GM19395 (cell line): Measurements from ENCODE around the gene DEFB125.
"Not testable (repeated sequence)": the region's sequence is repeated elsewhere in the genome, so short reads cannot be mapped to it uniquely, and the experiment has no call there.

Experiments
- ATAC-seq: cut with Tn5 transposase; IDR thresholded peaks from one replicate; pipeline ENCODE4 v1.9.1; 2021; ENCODE audit warnings: mild to moderate bottlenecking, moderate library complexity; ENCODE audit not compliant: unreplicated experiment

DEFB125 gene, protein sequence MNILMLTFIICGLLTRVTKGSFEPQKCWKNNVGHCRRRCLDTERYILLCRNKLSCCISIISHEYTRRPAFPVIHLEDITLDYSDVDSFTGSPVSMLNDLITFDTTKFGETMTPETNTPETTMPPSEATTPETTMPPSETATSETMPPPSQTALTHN

DNA sequence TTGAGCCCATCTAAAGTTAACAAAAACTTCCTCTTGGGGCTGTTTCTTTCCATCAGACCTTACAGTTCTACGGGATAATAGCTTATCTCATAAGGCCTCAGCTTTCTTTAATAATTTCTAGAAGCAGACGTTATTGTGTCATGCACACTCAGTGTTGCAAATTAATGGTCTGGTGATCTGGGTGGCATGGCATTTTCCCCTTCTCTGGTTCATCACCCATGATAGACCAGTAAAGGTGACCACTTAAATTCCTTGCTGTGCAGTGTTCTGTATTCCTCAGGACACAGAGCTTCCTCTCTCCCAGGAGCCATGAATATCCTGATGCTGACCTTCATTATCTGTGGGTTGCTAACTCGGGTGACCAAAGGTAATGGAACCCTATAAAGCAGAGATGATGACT, at the start of gene DEFB125:
Gene DEFB125 (plus strand): TSS at position 272 of the 400 bp plus-strand sequence. CDS start 38 bp downstream, at position 310.
- no peak for ATAC-seq

DNA sequence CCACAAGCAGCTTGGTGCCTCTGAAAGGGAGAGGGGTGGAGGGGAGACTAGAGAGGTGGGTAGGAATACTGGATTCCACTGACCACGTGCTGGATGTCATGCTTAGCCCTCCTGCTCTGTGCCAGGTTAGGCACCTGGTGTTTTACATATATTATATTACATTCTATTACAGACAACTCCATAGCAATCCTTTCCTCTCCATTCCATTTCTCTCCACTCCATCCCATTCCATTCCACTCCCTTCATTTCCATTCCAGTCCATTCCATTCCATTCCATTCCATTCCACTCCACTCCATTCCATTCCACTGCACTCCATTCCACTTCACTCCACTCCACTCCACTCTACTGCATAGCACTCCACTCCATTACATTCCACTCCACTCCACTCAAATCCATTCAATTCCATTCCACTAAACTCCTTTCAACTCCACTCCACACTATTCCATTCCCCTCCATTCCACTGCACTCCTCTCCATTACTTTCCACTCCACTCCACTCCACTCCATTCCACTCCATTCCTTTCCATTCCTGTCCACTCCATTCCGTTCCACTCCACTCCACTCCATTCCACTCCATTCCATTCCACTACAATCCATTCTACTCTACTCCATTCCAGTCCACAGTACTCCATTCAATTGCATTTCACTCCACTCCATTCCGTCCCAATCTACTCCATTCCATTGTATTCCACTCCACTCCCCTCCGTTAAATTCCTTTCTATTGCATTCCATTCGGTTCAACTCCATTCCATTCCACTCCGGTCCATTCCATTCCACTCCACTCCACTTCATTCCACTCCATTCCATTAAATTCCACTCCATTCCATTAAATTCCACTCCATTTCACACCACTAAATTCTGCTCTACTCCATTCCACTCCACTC, 27.2 kb upstream of the DEFB125 start:
- no peak for ATAC-seq

DNA sequence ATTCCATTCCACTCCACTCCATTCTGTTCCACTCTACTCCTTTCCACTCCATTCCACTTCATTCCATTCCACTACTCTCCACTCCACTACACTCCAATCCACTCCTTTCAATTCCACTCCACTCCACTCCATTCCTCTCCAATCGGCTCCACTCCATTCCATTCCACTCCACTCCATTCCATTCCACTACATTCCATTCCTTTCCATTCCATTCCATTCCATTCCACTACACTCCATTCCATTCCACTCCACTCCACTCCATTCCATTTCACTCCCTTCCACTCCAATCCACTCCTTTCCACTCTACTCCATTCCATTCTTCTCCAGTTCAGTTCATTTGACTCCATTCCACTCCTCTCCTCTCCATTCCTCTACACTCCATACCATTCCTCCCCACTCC, 26.2 kb upstream of the DEFB125 start:
- ATAC-seq = no peak

DNA sequence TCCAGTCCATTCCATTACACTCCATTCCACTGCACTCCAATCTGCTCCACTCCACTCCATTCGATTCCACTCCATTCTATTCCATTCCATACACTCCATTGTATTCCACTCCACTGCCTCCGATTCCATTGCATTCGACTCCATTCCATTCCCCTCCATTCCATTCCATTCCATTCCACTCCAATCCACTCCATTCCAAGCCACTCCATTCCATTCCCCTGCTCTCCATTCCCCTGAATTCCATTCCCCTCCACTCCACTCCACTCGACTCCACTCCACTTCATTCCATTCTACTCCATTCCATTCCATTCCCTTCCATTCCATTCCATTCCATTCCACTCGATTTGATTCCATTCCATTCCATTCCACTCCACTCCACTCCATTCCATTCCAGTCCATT, 25.7 kb upstream of the DEFB125 start:
- no peak for ATAC-seq

DNA sequence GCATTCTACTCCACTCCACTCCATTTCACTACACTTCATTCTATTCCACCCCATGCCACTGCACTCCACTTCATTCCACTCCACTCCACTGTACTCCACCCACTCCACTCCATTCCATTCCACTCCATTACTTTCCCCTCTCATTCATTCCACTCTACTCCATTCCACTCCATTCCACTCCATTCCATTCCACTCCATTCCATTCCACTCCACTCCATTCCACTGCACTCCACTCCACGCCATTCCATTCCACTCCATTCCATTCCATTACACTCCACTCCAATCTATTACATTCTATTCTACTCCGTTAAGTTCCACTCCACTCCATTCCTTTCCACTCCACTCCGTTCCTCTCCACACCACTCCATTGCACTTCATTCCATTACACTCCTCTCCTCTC, 25.0 kb upstream of the DEFB125 start:
- ATAC-seq = no peak

DNA sequence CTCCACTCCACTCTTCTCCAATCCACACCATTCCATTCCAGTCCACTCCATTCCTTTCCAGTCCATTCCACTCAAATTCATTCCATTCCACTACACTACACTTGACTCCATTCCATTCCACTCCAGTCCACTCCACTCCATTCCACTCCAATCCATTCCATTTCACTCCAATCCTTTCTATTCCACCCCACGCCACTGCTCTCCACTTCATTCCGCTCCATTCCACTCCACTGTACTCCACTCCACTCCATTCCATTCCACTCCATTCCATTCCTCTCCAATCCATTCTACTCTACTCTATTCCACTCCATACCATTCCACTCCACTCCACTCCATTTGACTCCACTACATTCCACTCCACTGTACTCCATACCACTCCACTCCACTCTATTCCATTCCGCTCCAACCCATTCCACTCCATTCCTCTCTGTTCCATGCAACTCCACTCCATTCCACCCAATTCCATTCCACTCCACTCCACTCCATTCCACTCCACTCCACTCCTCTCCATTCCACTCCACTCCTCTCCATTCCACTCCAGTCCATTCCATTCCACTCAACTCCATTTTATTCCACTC, 23.4 kb upstream of the DEFB125 start:
- ATAC-seq = no peak

DNA sequence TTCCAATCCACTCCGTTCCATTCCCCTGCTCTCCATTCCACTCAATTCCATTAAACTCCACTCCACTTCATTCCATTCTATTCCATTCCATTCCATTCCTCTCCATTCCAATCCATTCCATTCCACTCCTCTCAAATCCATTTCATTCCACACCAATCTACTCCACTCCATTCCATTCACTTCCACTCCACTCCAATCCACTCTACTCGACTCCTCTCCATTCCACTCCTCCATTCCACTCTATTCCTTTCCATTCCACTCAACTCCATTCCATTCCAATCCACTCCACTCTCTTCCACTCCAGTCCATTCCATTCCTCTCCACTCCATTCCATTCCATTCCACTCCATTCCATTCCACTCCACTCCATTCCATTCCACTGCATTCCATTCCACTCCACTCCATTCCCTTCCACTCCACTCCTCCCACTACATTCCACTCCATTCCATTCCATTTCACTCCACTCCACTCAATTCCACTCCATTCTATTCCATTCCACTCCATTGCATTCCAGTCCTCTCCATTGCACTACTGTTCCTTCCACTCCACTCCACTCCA, 22.6 kb upstream of the DEFB125 start:
- ATAC-seq = no peak

DNA sequence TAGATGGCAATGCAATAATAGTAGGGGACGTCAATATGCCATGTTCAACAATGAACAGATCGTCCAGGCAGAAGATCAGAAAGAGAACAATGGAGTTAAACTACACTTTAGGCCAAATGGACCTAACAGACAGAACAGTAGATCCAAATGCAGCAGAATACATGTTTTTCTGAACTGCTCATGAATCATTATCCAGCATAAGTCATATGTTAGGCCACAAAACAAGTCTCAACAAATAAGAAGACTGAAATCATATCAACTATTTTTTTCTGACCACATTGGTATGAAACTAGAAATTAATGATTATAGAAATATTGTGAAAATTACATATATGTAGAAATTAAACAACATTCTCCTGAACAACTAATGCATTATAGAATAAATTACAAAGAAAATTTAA, 10.2 kb upstream of the DEFB125 start:
- no peak for ATAC-seq

DNA sequence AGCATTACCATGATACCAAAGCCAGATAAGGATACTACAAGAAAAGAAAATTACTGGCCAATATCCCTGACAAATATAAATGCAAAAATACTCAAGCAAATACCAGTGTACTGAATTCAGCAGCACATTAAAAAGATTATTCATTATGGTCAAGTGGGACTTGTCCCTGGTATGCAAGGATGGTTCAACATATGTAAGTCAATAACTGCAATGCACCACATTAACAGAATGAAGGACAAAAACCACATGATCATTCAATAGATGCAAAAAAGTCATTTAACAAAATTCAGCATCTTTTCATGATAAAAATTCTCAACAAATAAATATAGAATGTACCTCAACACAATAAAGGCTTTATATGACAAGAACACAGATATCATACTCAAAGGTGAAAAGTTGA, 9.1 kb upstream of the DEFB125 start:
- ATAC-seq = no peak

DNA sequence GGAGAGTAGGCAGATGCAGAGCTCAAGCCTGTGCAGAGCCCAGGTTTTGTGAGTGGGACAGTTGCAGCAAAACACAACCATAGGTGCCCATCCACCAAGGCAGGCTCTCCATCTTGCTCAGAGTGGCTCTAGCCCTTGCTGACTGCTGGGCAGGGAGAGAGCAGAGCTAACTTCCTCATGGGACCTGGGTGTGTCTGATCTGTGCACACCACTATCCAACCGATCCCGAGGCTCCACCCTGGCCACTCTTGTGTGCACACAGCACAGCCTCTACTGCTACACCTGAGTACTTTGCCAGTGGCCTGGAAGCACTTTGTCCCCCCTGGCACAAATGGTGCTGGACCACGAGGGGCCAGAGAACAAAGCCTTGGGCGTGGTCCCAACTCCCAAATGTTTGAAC, 7.9 kb upstream of the DEFB125 start:
- ATAC-seq = no peak

DNA sequence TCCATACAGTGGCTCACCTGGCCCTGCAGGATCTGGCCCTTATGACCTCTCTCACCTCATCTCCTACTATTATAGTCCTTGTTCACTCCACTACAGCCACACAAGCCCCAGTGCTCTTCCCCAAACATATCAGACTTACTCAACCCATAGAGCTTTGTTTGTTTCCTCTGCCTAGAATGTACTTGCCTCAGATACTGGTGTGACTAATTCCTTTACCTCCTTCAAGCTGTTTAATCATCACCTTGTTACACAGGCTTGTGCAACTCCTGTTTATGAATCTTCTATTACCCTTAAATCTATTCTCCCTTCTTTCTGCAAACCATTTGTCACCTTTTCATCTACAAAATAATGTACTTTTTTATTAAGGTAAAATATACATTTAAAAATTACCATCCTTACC, 3.2 kb downstream of the DEFB125 start:
- ATAC-seq = no peak

DNA sequence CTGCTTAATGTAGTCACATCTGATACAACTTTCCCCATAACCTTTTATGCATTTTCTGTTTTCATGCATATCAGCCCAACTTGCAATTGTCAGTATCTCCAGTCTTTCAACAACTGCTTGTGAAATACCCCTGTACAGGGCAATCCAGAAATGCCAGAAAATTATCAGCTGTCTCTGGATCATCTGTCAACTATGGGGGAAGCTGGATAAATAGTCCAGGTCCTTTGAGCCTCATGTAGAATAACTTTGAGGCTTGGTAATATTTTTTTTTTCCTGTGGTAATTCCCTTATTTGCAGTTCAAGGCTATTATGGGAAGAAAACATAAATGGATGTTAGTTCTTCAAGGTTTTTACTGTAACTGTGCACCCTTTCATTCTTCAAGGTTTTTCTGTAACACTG, 6.2 kb downstream of the DEFB125 start:
- ATAC-seq = no peak

DNA sequence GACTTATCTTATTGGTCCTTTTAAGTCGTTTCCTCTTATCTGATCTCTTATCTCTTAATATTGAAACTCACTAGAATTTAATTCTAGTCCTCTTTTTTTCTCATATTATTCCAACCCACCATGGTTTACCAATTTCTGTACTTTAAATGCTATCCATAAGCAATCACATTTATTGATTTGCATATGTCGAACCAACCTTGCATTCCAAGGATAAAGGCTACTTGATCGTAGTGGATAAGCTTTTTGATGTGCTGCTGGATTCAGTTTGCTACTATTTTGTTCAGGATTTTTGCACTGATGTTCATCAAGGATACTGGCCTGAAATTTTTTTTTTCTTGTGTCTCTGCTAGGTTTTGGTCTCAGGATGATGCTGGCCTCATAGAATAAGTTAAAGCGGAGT, 7.7 kb downstream of the DEFB125 start:
- ATAC-seq = no peak

DNA sequence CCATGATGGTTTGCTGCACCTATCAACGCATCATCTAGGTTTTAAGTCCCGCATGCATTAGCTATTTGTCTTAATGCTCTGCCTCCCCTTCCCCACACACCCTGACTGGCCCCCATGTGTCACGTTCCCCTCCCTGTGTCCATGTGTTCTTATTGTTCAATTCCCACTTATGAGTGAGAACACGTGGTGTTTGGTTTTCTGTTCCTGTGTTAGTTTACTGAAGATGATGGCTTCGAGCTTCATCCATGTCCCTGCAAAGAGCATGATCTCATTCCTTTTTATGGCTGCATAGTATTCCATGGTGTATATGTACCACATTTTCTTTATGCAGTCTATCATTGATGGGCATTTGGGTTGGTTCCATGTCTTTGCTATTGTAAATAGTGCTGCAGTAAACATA, 10.2 kb downstream of the DEFB125 start:
- ATAC-seq = not testable (repeated sequence)

DNA sequence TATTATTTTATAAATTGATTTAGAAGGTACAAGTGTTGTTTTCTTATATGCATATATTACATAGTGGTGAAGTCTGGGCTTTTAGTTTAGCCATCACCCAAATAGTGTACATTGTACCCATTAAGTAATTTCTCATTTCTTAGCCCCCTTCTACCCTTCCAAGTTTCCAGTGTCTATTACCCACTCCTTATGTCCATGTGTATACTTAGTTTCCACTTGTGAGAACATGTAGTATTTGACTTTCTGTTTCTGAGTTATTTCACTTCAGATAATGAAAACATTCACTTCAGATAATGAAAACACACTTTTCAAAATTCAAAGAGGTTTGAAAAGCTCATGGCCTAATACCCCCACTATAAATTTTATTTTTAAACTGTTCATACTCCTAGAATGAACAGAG, 14.5 kb downstream of the DEFB125 start:
- no peak for ATAC-seq

DNA sequence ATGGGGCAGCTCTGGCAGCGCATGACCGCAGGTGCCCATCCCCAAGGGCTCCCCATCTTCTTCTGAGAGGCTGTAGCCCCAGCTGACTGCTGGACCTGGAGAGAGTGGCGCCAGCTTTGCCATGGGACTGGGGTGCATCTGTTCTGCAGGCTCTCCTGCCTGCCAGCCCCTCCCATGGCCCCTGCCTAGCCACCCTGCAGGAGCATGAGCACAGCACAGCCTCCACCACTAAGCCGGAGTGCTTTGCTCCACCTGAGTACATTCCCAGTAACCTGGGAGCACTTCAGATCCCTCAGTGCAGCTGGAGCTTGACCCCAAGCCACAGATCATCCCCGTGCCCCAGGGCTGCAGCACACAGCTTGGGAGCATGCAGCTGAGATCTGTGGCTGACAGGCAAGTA, 16.0 kb downstream of the DEFB125 start:
- no peak for ATAC-seq

DNA sequence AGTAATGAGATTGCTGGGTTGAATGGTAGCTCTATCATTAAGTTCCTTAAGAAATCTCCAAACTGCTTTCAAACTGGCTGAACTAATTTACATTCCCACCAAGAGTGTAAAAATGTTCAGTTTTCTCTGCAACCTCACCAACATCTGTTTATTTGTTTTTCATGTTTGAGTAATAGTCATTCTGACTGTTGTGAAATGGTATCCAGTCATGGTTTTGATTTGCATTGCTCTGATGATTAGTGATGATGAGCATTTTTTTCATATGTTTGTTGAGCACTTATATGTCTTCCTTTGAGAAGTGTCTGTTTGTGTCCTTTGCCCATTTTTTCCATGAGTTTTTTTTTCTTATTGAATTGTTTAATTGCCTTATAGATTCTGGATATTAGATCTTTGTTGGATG, 24.9 kb downstream of the DEFB125 start:
- no peak for ATAC-seq

DNA sequence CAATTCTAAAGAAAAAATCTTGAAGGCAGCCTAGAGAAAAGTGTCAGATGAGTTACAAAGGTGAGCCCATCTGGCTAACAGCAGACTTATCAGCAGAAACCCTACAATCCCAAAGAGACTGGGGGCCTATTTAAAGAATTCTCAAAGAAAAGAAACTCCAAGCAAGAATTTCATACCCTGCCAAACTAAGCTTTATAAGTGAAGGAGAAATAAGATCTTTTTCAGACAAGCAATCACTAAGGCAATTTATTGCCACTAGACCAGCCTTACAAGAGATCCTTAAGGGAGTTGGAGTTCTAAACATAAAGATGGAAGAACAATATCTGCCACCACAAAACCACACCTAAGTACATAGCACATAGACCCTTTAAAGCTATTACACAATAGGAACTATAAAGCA, 30.0 kb downstream of the DEFB125 start:
- no peak for ATAC-seq

DNA sequence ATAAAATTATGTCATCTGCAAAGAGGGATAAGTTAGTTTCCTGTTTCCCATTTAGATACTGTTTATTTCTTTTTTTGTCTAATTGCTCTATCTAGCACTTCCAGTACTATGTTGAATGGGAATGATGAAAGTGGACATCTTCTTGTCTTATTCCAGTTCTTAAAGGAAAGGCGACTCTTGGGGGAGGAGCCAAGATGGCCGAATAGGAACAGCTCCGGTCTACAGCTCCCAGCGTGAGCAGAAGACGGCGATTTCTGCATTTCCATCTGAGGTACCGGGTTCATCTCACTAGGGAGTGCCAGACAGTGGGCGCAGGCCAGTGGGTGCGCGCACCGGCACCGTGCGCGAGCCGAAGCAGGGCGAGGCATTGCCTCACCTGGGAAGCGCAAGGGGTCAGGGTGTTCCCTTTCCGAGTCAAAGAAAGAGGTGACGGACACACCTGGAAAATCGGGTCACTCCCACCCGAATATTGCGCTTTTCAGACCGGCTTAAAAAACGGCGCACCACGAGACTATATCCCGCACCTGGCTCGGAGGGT, 42.4 kb downstream of the DEFB125 start:
- not testable (repeated sequence) for ATAC-seq

DNA sequence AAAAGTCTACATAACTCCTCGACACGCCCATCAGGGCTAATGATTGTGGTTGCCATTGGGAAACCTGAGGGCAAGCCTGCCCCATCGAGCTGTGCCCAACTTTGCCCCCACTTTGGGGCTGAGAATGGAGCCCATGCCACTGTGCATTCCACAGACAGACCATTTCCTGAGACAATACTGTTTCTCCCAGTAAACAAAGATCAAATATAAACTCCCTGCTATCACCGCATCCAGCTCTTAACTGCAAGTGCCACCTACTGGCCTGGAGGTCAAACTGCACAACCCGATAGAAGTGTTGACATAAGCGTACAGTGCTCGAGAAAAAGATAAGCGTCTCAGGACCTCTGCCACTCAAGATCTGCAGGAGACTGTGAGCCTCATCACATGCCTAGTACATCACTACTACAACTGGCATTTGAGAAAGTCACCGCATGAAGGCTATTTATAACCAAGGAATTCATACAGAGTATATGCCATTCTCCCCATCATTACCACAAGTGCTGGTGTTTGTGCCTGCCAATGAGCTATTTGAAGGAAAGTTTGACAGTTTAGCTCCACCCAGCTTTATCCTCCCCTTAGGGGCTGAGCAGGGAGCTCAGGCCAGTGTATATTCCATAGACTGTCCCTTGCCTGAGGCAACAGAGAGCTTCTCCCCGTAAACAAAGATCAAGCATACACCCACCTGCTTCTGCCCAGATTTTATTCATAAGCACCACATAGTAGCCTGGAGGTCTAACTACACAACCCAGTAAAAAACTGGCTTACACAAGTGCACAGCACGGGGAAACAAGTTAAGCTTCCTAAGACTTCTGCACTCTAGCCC, 50.4 kb downstream of the DEFB125 start:
- ATAC-seq = no peak

DNA sequence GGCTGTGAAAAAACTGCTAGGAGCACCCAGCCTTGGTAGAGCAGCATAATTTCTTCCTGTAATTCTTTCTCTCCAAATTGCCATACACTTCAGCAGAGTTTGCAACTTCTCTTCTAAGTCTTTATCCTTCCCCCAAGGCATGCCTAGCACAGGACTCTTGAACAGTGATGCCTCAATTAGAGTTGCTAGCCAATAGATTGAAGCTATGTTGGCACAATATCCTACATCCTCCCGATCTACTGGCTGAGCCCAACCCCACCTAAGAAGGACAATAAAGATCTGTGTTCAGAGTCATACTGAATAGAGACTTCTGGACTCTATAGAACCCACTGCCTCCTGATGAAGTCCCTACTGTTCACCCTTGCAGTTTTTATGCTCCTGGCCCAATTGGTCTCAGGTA, 54.8 kb downstream of the DEFB125 start, which contains the start of gene DEFB126:
Gene DEFB126 (plus strand): TSS at position 301 of the 400 bp plus-strand sequence. CDS start 39 bp downstream, at position 340.
- no peak for ATAC-seq
